ENCODE results near the gene FETUB. TPM values are rescaled to one million over a fixed set of nuclear protein-coding genes. Genes with fewer than 3 reads are reported as not detected.

Gene FETUB, protein sequence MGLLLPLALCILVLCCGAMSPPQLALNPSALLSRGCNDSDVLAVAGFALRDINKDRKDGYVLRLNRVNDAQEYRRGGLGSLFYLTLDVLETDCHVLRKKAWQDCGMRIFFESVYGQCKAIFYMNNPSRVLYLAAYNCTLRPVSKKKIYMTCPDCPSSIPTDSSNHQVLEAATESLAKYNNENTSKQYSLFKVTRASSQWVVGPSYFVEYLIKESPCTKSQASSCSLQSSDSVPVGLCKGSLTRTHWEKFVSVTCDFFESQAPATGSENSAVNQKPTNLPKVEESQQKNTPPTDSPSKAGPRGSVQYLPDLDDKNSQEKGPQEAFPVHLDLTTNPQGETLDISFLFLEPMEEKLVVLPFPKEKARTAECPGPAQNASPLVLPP
- total RNA-seq = not detected

DNA sequence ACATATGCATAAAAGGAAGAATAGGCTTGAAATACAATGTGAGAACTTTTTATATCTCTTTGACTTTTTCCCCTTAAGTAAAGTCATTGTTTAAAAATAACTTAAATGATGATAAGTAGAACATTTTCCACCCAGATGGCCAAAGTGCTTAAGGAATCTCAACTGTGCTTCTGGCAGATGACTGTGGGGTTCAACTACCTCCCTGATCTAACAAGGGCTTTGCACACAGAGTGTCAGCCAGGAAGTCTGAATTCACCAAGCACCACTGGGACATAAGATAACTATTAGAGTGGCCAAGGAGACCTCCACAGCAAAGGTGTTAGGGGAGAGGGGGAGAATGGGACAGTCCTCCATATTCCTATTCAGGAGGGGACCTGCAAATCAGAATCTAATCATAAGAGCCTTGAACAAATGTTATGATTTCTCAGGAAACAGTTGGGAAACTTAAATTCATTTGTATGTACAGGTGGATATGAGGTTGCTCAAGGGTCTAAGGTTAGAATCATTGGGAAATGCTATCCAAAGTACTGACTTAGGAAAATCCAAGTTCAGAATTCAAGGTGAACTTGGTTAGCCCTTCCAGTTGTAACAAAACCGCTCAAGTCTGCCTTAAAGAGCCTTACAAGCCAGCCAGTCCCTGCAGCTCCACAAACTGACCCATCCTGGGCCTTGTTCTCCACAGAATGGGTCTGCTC lies at the start of gene FETUB:
TSS of gene FETUB (plus strand) at position 622 of the 695 bp plus-strand sequence. CDS start at position 684, 62 bp downstream.
- H3K9me3 Mint-ChIP-seq (ENCODE audit: low read depth) = no peaks in the 10 kb centered on the region
- no peak within 1 kb of the TSS for H3K27ac Mint-ChIP-seq
- H3K4me3 Mint-ChIP-seq = no peak within 1 kb of the TSS
- ATAC-seq = no peak
- H3K4me1 Mint-ChIP-seq = peaks cover 21% of the 10 kb centered on the region
- no peak for DNase-seq
- no peaks in the 10 kb centered on the region for H3K36me3 Mint-ChIP-seq
- CTCF ChIA-PET = interaction anchor here (1.3 kb wide), 1 partner anchor 23 kb away, joined by 4 read pairs; no protein-coding TSS in a partner anchor
- peaks cover 23% of the 10 kb centered on the region for H3K27me3 Mint-ChIP-seq

DNA sequence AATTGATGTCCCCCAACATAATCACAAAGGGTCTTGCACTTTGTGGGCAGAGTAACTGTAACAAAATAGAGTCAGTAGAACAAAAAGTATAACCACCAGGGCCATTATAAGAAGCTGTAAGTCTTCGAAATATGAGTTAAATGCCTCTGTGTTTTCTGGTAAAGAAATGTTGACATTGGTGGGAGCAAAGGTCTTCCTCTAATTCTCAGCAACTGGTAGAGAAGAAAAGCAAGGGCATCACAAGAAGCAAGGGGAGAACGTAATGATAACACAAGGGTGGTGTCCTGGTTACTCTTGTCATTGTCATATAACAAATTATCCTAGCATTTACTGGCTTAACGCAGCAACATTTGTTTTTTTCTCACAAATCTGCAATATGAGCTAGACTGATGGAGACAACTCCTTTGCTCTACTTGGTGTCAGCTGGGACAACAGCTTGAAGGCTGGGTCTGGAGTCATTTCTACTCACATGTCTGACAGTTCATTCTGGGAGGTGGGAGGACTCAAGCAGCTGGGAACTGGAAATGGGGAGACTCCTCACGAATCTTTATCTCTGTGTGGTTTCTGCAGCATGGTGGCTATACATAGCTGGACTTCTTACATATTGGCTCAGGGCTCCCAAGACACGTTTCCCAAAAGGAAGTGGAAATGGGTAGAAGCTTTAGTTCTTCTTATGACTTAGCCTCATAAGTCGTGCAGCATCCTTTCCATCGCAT lies 49.5 kb upstream of the FETUB start:
- Mint-ChIP-seq H3K36me3 (peaks cover 4% of the 10 kb centered on the region), H3K27me3 (no peaks in the 10 kb centered on the region), H3K4me1 (peaks cover 20% of the 10 kb centered on the region), H3K9me3 (ENCODE audit: low read depth) (no peaks in the 10 kb centered on the region), H3K27ac (no peak overlapping the region), H3K4me3 (no peak overlapping the region)
- no peak for DNase-seq
- CTCF ChIA-PET = interaction anchor here (1.2 to 1.5 kb wide), 2 partner anchors 24 to 26 kb away, joined by 3 to 4 read pairs; no protein-coding TSS in a partner anchor
- no peak for ATAC-seq

DNA sequence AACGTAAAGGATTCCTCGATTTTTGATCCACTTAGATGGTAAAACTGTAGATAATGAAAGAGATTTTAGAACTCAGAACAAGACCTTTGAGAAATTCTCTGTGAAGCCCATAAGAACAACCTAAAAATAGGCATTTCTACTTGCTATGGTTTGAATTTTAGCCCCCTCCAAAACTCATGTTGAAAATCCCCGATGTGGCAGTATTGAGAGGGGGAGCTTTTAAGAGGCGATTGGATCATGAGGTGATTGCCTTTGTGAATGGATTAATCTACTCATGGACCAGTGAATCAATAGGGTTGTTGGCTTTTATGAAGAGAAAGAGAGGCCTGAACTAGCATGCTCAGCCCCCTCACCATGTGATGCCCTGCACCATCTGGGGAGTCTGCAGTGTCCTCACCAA lies 47.5 kb upstream of the FETUB start:
- Mint-ChIP-seq H3K4me3 (no peak overlapping the region), H3K27me3 (no peaks in the 10 kb centered on the region), H3K27ac (no peak overlapping the region), H3K36me3 (no peaks in the 10 kb centered on the region), H3K9me3 (ENCODE audit: low read depth) (no peaks in the 10 kb centered on the region), H3K4me1 (peaks cover 22% of the 10 kb centered on the region)
- DNase-seq (no peak), ATAC-seq (no peak)
- CTCF ChIA-PET = interaction anchor here (2.0 kb wide), 1 partner anchor 24 kb away, joined by 6 read pairs; no protein-coding TSS in a partner anchor

DNA sequence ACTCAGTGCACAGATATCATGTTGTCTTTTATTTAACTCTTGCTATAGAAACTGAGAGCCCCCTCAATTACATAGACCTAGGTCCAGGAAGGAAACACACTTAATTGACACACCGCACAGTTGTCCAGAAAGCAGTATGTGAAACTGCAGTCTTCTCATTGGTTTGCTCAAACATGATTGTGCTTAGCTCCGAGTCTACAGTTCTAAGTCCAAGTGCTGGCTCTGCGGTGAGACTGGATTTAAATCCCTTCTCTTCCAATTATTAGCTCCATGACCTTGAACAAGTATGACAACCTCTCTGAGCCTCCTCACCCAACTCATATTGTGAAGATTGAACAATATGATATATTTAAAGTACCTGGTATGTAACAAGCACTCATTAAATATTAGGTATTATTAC lies 46.3 kb upstream of the FETUB start:
- peaks cover 2% of the 10 kb centered on the region for H3K27me3 Mint-ChIP-seq
- CTCF ChIA-PET = interaction anchor here (0.7 to 2.0 kb wide), 2 partner anchors 21 to 23 kb away, joined by 3 to 6 read pairs; no protein-coding TSS in a partner anchor

DNA sequence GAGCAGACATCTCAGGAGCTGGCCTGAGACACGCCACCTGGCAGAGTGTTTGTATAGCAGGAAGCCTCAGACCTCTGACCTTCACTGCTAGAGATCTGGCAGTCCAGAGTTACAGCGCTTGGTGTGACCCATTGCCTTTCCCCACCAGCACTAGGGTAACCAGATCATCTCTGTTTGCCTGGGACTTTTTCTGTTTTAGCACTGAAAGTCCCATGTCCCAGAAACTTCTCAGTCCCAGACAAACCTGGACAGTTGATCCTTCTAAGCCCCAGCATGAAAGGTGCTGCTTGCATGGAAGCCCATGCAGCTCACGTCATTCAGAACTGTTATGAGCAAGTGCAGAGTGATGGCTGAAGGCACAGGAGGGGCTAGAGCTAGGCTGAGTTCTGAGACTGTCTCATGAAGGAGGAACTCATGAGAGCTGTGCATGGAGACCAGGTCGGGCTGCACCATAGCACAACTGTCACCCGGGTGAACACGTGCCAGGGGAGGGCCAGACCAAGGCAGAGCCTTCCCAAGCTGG lies 45.5 kb upstream of the FETUB start:
- H3K36me3 Mint-ChIP-seq = no peaks in the 10 kb centered on the region
- CTCF ChIA-PET = interaction anchor here (2.0 kb wide), 1 partner anchor 22 kb away, joined by 6 read pairs; no protein-coding TSS in a partner anchor
- no peak for ATAC-seq
- no peaks in the 10 kb centered on the region for H3K9me3 Mint-ChIP-seq (ENCODE audit: low read depth)
- H3K27ac Mint-ChIP-seq = no peak overlapping the region
- H3K27me3 Mint-ChIP-seq = peaks cover 2% of the 10 kb centered on the region
- peaks cover 12% of the 10 kb centered on the region for H3K4me1 Mint-ChIP-seq
- DNase-seq = no peak
- H3K4me3 Mint-ChIP-seq = no peak overlapping the region

More for the DNA sequence above, 46.3 kb upstream of the FETUB start:
- ATAC-seq (no peak), DNase-seq (no peak)
- H3K9me3 Mint-ChIP-seq (ENCODE audit: low read depth) = no peaks in the 10 kb centered on the region
- no peak overlapping the region for H3K4me3 Mint-ChIP-seq
- no peaks in the 10 kb centered on the region for H3K36me3 Mint-ChIP-seq
- H3K4me1 Mint-ChIP-seq = peaks cover 15% of the 10 kb centered on the region
- no peak overlapping the region for H3K27ac Mint-ChIP-seq

DNA sequence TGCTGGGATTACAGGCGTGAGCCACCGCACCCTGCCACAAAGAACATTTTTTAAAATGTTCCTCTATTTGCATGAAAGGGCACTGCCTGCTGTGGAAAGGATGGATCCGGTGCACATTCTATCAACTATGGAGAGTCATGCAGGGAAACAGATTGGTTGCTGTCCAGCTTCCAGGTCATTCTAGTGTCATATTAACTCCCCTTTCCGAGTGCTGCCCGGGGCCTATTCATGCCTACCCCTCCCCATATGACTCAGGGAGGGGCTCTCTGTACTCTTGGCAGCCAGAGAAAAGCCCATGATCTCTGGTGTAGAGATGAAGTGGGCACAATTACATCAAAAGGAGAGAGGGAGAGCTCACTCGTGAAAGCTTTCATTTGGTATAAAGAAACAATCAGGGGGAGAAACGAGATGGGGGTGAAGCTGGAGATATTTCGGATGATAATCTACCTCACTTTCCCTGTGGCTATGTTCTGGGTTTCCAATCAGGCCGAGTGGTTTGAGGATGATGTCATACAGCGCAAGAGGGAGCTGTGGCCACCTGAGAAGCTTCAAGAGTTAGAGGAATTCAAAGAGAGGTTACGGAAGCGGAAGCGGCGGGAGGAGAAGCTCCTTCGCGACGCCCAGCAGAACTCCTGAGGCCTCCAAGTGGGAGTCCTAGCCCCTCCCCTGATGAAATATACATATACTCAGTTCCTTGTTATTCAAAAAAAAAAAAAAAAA lies 43.5 kb upstream of the FETUB start:
- Mint-ChIP-seq H3K36me3 (no peaks in the 10 kb centered on the region), H3K4me3 (no peak overlapping the region), H3K9me3 (ENCODE audit: low read depth) (no peaks in the 10 kb centered on the region), H3K27me3 (peaks cover 2% of the 10 kb centered on the region), H3K27ac (no peak overlapping the region), H3K4me1 (peaks cover 2% of the 10 kb centered on the region)
- CTCF ChIA-PET = interaction anchor here (1.0 to 1.8 kb wide), 4 partner anchors 12 to 653 kb away, joined by 3 to 7 read pairs (median 4); no protein-coding TSS in a partner anchor
- no peak for DNase-seq
- no peak for ATAC-seq

DNA sequence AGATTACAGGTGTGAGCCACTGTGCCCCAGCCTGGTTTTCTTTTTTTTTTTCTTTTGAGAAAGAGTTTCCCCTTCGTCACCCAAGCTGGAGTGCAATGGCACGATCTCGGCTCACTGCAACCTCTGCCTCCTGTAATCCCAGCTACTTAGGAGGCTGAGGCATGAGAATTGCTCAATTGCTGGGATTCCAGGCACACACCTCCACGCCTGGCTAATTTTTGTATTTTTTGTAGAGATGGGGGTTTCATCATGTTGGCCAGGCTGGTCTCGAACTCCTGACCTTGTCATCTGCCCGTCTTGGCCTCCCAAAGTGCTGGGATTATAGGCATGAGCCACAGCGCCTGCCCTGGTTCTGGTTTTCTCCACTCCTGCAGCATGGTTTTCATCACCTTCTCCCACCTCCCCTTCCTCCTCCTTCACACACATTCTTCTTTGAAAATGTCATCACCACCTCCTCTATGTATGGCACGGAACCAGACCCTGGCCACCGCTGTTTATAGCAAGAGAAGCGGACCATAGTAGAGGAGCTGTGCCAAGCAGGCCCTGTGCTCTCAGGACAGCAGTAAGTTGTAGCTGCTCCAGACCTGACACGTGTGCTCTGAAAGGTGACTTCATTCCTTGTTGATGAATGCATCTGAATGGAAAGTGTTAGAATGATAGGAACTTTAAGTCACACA lies 42.0 kb upstream of the FETUB start:
- peaks cover 2% of the 10 kb centered on the region for H3K4me1 Mint-ChIP-seq
- DNase-seq (no peak), ATAC-seq (no peak)
- peaks cover 2% of the 10 kb centered on the region for H3K27me3 Mint-ChIP-seq
- H3K4me3 Mint-ChIP-seq = no peak overlapping the region
- no peaks in the 10 kb centered on the region for H3K36me3 Mint-ChIP-seq
- no peak overlapping the region for H3K27ac Mint-ChIP-seq
- CTCF ChIA-PET = interaction anchor here (1.7 kb wide), 1 partner anchor 18 kb away, joined by 4 read pairs; no protein-coding TSS in a partner anchor
- H3K9me3 Mint-ChIP-seq (ENCODE audit: low read depth) = no peaks in the 10 kb centered on the region

DNA sequence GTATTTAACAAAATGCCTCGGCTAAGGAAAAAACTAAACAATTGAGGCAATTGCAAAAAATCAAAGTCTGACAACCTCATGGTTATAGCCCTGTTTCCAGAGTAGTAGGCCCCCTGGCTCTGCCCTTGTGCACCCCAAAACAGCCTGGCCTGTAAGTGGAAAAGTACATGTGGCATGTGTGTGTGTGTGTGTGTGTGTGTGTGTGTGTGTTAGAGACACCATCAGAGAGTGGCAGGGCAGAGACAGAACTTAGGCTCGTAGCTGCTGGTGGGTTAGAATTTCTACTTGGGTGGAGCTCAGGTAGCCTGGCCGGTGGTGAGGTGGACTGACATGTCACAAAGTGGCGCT lies 41.4 kb upstream of the FETUB start:
- Mint-ChIP-seq H3K9me3 (ENCODE audit: low read depth) (no peaks in the 10 kb centered on the region), H3K4me3 (no peak overlapping the region), H3K27ac (no peak overlapping the region), H3K4me1 (peaks cover 2% of the 10 kb centered on the region), H3K36me3 (no peaks in the 10 kb centered on the region), H3K27me3 (peaks cover 2% of the 10 kb centered on the region)
- ATAC-seq (no peak), DNase-seq (no peak)
- CTCF ChIA-PET = interaction anchor here (1.7 kb wide), 1 partner anchor 18 kb away, joined by 4 read pairs; no protein-coding TSS in a partner anchor

DNA sequence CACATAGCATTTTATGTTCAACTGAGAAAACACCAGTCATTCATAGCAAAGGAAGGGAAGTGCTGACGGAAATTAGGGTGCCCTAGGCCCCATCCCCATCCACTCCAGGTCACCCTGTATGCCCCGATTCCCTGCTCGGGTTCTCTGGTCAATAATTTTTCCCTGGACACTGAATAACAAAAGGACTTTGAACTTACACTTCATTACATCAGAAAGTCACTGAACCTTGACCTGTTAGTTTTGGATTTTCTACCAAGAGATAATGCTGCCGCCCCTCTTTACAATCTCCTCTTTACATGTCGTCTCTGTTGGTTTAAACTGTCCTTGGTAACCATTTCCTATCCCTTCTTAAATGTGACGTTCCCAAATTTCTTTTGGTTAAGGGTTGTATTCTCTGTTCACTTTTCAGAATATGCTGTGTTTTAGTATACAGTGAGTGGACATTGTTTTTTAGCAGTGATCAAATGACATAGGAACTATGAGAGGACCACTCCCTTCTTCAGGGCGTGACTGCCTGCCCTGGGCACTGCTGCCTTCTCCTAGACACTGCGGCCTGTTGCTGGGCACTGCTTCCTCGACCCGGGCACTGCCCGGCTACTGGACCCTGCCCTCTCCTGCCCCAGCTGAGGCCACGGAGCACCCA lies 40.9 kb upstream of the FETUB start:
- Mint-ChIP-seq H3K27me3 (peaks cover 2% of the 10 kb centered on the region), H3K9me3 (ENCODE audit: low read depth) (no peaks in the 10 kb centered on the region), H3K4me3 (no peak overlapping the region), H3K4me1 (peaks cover 2% of the 10 kb centered on the region), H3K27ac (no peak overlapping the region), H3K36me3 (no peaks in the 10 kb centered on the region)
- DNase-seq (no peak), ATAC-seq (no peak)
- CTCF ChIA-PET = interaction anchor here (1.3 kb wide), 1 partner anchor 18 kb away, joined by 4 read pairs; no protein-coding TSS in a partner anchor

DNA sequence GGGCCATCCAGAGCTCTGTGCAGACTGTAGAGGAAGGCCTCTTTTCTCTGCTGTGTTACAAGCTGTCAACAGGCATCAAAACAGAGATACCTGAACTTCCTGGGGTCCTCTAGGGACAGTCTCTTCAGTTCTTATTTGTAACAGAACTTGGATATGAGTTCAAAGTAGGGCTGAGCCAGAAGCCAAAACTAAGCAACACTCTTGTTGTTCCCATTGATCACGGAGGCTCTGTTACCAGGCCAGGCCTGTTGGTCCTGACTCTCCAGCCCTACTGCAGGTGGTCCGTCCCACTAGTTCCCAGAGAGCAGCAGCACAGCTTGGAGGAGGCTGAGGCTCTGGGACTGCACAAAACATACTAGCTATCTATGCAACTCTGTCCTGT lies 40.4 kb upstream of the FETUB start:
- no peaks in the 10 kb centered on the region for H3K9me3 Mint-ChIP-seq (ENCODE audit: low read depth)
- H3K27ac Mint-ChIP-seq = no peak overlapping the region
- peaks cover 2% of the 10 kb centered on the region for H3K27me3 Mint-ChIP-seq
- no peaks in the 10 kb centered on the region for H3K36me3 Mint-ChIP-seq
- CTCF ChIA-PET = interaction anchor here (1.3 kb wide), 1 partner anchor 17 kb away, joined by 4 read pairs; no protein-coding TSS in a partner anchor
- ATAC-seq (no peak), DNase-seq (no peak)
- no peak overlapping the region for H3K4me3 Mint-ChIP-seq
- peaks cover 2% of the 10 kb centered on the region for H3K4me1 Mint-ChIP-seq

DNA sequence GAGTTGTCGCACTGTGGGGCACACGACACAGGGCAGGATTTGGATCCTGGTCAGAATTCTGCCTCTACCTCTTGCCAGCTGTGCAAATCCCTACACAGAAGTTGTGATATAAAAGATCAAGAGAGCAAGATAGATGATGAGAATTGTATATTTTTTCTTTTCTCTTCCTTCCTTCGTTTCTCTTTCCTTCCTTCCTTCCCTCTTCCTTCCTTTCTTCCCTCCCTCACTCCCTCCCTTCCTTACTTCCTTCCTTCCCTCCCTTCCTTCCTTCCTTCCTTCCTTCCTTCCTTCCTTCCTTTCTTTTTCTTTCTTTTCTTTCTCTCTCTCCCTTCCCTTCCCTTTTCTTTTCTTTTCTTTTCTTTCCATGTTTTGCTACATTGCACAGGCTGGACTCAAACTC lies 39.3 kb upstream of the FETUB start:
- H3K27ac Mint-ChIP-seq = no peak overlapping the region
- H3K27me3 Mint-ChIP-seq = peaks cover 2% of the 10 kb centered on the region
- ATAC-seq (no peak), DNase-seq (no peak)
- H3K4me1 Mint-ChIP-seq = peaks cover 2% of the 10 kb centered on the region
- no peaks in the 10 kb centered on the region for H3K36me3 Mint-ChIP-seq
- CTCF ChIA-PET = interaction anchor here (1.3 kb wide), 1 partner anchor 16 kb away, joined by 4 read pairs; no protein-coding TSS in a partner anchor
- H3K9me3 Mint-ChIP-seq (ENCODE audit: low read depth) = no peaks in the 10 kb centered on the region
- no peak overlapping the region for H3K4me3 Mint-ChIP-seq
